C4-2B (cell line): ENCODE data around the gene SLC41A1.
"Not testable (repeated sequence)": the region's sequence is repeated elsewhere in the genome, so short reads cannot be mapped to it uniquely, and the experiment has no call there.

ENCODE experiments used
- H3K27ac ChIP-seq: fragments of 450-650 bp; 2 replicates; pipeline ENCODE4 v1.5.1; 2017
- CTCF ChIP-seq: fragments of 450-650 bp; conservative IDR thresholded peaks from 2 replicates; pipeline ENCODE4 v1.5.1; 2017; ENCODE audit warnings: mild to moderate bottlenecking
- ZFX ChIP-seq: fragments of 450-650 bp; IDR thresholded peaks from 2 replicates; pipeline ENCODE4 v1.6.1; 2017

SLC41A1 gene

GRCh38 chr1:205832326-205832751 lies 19.3 kb upstream of the SLC41A1 start:
- no peak overlapping the region for H3K27ac ChIP-seq
- TF ChIP-seq ZFX, result no peak

- H3K27ac ChIP-seq, result no peak overlapping the region
- TF ChIP-seq ZFX, result no peak
- TF ChIP-seq CTCF, result peak; percentile 65
These were observed 14.6 kb upstream of the SLC41A1 start for GRCh38 chr1:205827623-205828022.

GRCh38 chr1:205826995-205827394 lies 14.0 kb upstream of the SLC41A1 start:
- no peak overlapping the region for H3K27ac ChIP-seq
- TF ChIP-seq ZFX, result no peak
- no peak for TF ChIP-seq CTCF

- H3K27ac ChIP-seq, result no peak overlapping the region
- no peak for TF ChIP-seq CTCF
- no peak for TF ChIP-seq ZFX
These were observed 13.2 kb upstream of the SLC41A1 start for GRCh38 chr1:205826016-205826806.

GRCh38 chr1:205824180-205824579 lies 11.2 kb upstream of the SLC41A1 start:
- H3K27ac ChIP-seq, result peak overlapping the region; percentile 32; the same call in 1 of the 2 replicates
- 0 out of 2 replicates have a peak, but pooled peaks have one; percentile 6 for TF ChIP-seq CTCF
- TF ChIP-seq ZFX, result no peak

- not testable (repeated sequence) for H3K27ac ChIP-seq
These were observed 10.3 kb upstream of the SLC41A1 start for GRCh38 chr1:205823260-205823659.

GRCh38 chr1:205822397-205822796 lies 9.4 kb upstream of the SLC41A1 start:
- no peak for TF ChIP-seq CTCF
- no peak for TF ChIP-seq ZFX
- no peak overlapping the region for H3K27ac ChIP-seq

- no peak for TF ChIP-seq ZFX
- TF ChIP-seq CTCF, result no peak
- H3K27ac ChIP-seq, result no peak overlapping the region
These were observed 5.0 kb upstream of the SLC41A1 start for GRCh38 chr1:205817988-205818387.
